Measurements from ENCODE around the gene DOC2B. TPM values are rescaled to one million over a fixed set of nuclear protein-coding genes. Genes with fewer than 3 reads are reported as not detected.
"Not testable (repeated sequence)": the region's sequence is repeated elsewhere in the genome, so short reads cannot be mapped to it uniquely, and the experiment has no call there.

The DOC2B gene
- total RNA-seq, 2 experiments from 2014 or later: 0.08 to 0.34 TPM

DNA sequence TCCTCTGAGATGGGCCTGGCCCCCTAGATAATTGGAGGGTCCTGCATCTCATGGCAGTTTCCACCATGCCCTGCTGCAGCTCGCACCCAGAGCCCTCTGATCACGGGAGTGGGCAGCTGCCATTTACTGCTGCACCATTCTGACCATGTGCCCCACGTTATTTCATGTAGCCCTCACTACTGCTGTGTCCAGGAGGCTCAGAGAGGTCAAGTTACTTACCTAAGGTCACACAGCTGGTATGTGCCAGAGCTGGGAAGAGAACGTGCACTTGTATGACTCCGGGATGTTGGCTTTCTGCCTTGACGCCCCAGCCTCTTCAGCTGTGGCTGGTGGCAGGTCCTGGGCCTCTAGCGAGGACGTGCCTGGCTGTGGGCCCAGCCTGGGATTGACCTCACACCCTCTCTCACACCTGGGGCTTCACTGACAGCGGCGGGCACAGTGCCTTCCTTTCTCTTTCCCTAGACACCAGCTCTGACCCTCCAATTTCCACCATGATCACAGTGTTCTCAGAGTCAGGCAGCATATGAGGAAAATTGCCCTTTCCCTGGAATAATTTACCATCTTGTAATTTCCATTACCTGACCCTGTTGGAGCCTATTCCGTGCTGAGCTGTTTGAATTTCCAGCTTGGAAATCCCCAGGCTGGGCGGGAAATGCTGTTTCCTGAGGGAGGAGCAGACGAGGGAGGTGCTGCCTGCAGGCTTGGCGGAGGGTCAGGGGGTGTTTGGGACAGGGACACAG is 18.5 kb upstream of the DOC2B start:
- H3K27me3 ChIP-seq (ENCODE audit: control insufficient read depth in 1 of 2, insufficient read depth in 2 of 2, low read length in 2 of 2): peaks cover 5 to 9% of the 10 kb centered on the region in 2 experiments
- H3K27ac Mint-ChIP-seq: no peak overlapping the region
- H3K4me1 Mint-ChIP-seq (ENCODE audit: low read depth): no peaks in the 10 kb centered on the region
- no peaks in the 10 kb centered on the region for H3K4me1 ChIP-seq (ENCODE audit: insufficient read depth, low read length)
- H3K36me3 ChIP-seq (ENCODE audit: insufficient read depth, low read length): no peaks in the 10 kb centered on the region
- ATAC-seq (ENCODE audit: poor library complexity): no peak
- H3K36me3 Mint-ChIP-seq (ENCODE audit: low read depth): no peaks in the 10 kb centered on the region
- H3K27me3 Mint-ChIP-seq: peaks cover 32% of the 10 kb centered on the region
- H3K4me3 ChIP-seq (ENCODE audit: low read length): no peak overlapping the region
- intact Hi-C loops (cut with DNase I, micrococcal nuclease): no loop called here
- H3K9me3 ChIP-seq (ENCODE audit: control insufficient read depth in 1 of 2, insufficient read depth in 1 of 2, low read length in 2 of 2): peaks cover 0 to 7% of the 10 kb centered on the region in 2 experiments
- no peak overlapping the region for H3K4me3 Mint-ChIP-seq
- ChIA-PET POLR2A (no interaction called here), CTCF (no interaction called here)
- DNase-seq: no peak
- H3K27ac ChIP-seq (ENCODE audit: low read depth in 1 of 2, low read length in 2 of 2): no peak overlapping the region
- TF ChIP-seq, protein P1, sequence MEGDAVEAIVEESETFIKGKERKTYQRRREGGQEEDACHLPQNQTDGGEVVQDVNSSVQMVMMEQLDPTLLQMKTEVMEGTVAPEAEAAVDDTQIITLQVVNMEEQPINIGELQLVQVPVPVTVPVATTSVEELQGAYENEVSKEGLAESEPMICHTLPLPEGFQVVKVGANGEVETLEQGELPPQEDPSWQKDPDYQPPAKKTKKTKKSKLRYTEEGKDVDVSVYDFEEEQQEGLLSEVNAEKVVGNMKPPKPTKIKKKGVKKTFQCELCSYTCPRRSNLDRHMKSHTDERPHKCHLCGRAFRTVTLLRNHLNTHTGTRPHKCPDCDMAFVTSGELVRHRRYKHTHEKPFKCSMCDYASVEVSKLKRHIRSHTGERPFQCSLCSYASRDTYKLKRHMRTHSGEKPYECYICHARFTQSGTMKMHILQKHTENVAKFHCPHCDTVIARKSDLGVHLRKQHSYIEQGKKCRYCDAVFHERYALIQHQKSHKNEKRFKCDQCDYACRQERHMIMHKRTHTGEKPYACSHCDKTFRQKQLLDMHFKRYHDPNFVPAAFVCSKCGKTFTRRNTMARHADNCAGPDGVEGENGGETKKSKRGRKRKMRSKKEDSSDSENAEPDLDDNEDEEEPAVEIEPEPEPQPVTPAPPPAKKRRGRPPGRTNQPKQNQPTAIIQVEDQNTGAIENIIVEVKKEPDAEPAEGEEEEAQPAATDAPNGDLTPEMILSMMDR (IDR thresholded peaks at IDR 0.05): no peak
- H3K9me3 Mint-ChIP-seq: no peaks in the 10 kb centered on the region

DNA sequence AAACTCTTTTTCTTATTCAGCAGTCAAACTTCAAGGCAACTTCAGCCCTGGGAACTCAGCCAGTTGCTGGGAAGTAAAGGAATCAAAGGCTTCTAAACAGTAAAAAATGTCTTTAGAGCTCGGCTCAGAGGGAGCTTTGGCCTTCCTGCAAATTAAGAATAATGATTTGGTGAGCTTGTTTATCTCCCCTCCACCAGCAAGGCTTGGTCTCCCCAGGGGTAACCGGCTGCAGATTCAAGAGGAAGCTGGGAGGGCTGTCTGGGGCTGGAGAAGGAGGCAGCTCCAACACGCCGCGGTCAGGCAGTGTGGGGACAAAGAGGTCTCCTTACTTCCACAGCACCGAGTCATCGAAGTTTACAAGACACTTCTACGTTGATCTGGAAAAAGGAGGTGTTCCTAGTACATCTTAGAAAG is 17.7 kb upstream of the DOC2B start:
- Mint-ChIP-seq H3K4me1 (ENCODE audit: low read depth) (no peaks in the 10 kb centered on the region), H3K27me3 (peaks cover 32% of the 10 kb centered on the region), H3K27ac (no peak overlapping the region), H3K9me3 (no peaks in the 10 kb centered on the region), H3K36me3 (ENCODE audit: low read depth) (no peaks in the 10 kb centered on the region), H3K4me3 (no peak overlapping the region)
- TF ChIP-seq, protein P1 (IDR thresholded peaks at IDR 0.05): no peak
- no peak overlapping the region for H3K4me3 ChIP-seq (ENCODE audit: low read length)
- no peaks in the 10 kb centered on the region for H3K36me3 ChIP-seq (ENCODE audit: insufficient read depth, low read length)
- no peaks in the 10 kb centered on the region for H3K4me1 ChIP-seq (ENCODE audit: insufficient read depth, low read length)
- ChIA-PET CTCF (no interaction called here), POLR2A (no interaction called here)
- H3K27me3 ChIP-seq (ENCODE audit: control insufficient read depth in 1 of 2, insufficient read depth in 2 of 2, low read length in 2 of 2): peaks cover 5 to 9% of the 10 kb centered on the region in 2 experiments
- H3K9me3 ChIP-seq (ENCODE audit: control insufficient read depth in 1 of 2, insufficient read depth in 1 of 2, low read length in 2 of 2): peaks cover 0 to 7% of the 10 kb centered on the region in 2 experiments
- intact Hi-C loops (cut with DNase I, micrococcal nuclease): no loop called here
- ATAC-seq (ENCODE audit: poor library complexity): no peak
- no peak overlapping the region for H3K27ac ChIP-seq (ENCODE audit: low read depth in 1 of 2, low read length in 2 of 2)
- no peak for DNase-seq

DNA sequence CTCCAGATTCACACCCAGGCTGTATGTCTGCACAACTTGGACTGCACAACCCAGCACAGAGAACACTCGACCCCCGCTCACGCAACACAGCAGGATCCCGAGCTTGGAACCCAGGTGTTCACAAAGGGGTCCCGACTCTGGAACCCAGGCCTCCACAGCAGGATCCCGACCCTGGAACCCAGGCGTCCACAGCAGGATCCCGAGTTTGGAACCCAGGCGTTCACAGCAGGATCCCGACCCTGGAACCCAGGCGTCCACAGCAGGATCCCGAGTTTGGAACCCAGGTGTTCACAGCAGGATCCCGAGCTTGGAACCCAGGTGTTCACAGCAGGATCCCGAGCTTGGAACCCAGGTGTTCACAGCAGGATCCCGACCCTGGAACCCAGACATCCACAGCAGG is 16.8 kb upstream of the DOC2B start:
- H3K4me1 ChIP-seq (ENCODE audit: insufficient read depth, low read length); intact Hi-C loops (cut with DNase I, micrococcal nuclease); CTCF ChIA-PET; H3K36me3 ChIP-seq (ENCODE audit: insufficient read depth, low read length); ATAC-seq (ENCODE audit: poor library complexity); DNase-seq; H3K9me3 ChIP-seq (ENCODE audit: control insufficient read depth in 1 of 2, insufficient read depth in 1 of 2, low read length in 2 of 2); H3K27ac ChIP-seq (ENCODE audit: low read depth in 1 of 2, low read length in 2 of 2); H3K27ac Mint-ChIP-seq; H3K4me1 Mint-ChIP-seq (ENCODE audit: low read depth); H3K27me3 ChIP-seq (ENCODE audit: control insufficient read depth in 1 of 2, insufficient read depth in 2 of 2, low read length in 2 of 2); H3K36me3 Mint-ChIP-seq (ENCODE audit: low read depth); POLR2A ChIA-PET; H3K4me3 ChIP-seq (ENCODE audit: low read length); H3K4me3 Mint-ChIP-seq; H3K9me3 Mint-ChIP-seq: not testable (repeated sequence)
- H3K27me3 Mint-ChIP-seq: peaks cover 27% of the 10 kb centered on the region

DNA sequence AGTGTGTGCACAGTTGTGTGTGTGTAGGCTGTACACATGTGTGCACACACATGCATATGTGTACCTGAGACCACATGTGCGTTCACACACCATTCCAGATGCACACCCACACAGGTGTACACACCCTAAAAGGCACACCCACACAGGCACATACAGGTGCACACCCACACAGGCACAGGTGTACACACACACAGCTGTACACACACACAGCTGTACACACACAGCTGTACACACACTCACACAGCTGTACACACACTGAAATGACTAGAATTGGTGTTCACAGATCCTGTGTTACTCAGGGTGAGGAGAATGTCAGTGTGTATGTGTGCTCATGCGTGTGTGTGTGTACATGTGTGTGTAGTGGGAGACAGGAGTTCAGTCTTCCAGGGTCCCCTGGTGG is 15.9 kb upstream of the DOC2B start:
- no peak overlapping the region for H3K4me3 ChIP-seq (ENCODE audit: low read length)
- no peaks in the 10 kb centered on the region for H3K36me3 ChIP-seq (ENCODE audit: insufficient read depth, low read length)
- intact Hi-C loops (cut with DNase I, micrococcal nuclease): no loop called here
- peaks cover 0 to 16% of the 10 kb centered on the region in 2 experiments for H3K9me3 ChIP-seq (ENCODE audit: control insufficient read depth in 1 of 2, insufficient read depth in 1 of 2, low read length in 2 of 2)
- ATAC-seq (ENCODE audit: poor library complexity) (no peak), DNase-seq (no peak)
- Mint-ChIP-seq H3K36me3 (ENCODE audit: low read depth) (no peaks in the 10 kb centered on the region), H3K9me3 (no peaks in the 10 kb centered on the region), H3K27ac (no peak overlapping the region), H3K27me3 (peaks cover 24% of the 10 kb centered on the region), H3K4me3 (no peak overlapping the region), H3K4me1 (ENCODE audit: low read depth) (no peaks in the 10 kb centered on the region)
- H3K27ac ChIP-seq (ENCODE audit: low read depth in 1 of 2, low read length in 2 of 2): no peak overlapping the region
- ChIA-PET CTCF (no interaction called here), POLR2A (no interaction called here)
- TF ChIP-seq, protein P1 (IDR thresholded peaks at IDR 0.05): no peak
- no peaks in the 10 kb centered on the region for H3K4me1 ChIP-seq (ENCODE audit: insufficient read depth, low read length)
- H3K27me3 ChIP-seq (ENCODE audit: control insufficient read depth in 1 of 2, insufficient read depth in 2 of 2, low read length in 2 of 2): peaks cover 5 to 9% of the 10 kb centered on the region in 2 experiments
